ENCODE measurements around the gene ABCC9. TPM values are rescaled to one million over a fixed set of nuclear protein-coding genes. Genes with fewer than 3 reads are reported as not detected.

ABCC9 gene
- polyA plus RNA-seq, 1 of the 3 experiments (the other 2 are of a cell fraction) = 0.02 TPM

- CTCF ChIA-PET = interaction anchor here (1.4 kb wide), 1 partner anchor 13 kb away, joined by 4 read pairs; no protein-coding TSS in a partner anchor
- no peak for DNase-seq
Measured at GRCh38 chr12:21751517-21751916, 189.7 kb downstream of the ABCC9 start.

More at GRCh38 chr12:21751517-21751916, 189.7 kb downstream of the ABCC9 start:
- Histone ChIP-seq H3F3A (replicated peaks; ENCODE audit: insufficient read depth) (no peaks in the 10 kb centered on the region), H3K9me3 (no peaks in the 10 kb centered on the region), H3K4me2 (no peak overlapping the region), H3K27me3 (ENCODE audit: insufficient read depth) (no peaks in the 10 kb centered on the region), H2AFZ (ENCODE audit: low read depth) (no peak overlapping the region), H3K79me2 (ENCODE audit: insufficient read depth) (no peaks in the 10 kb centered on the region), H3K9me2 (no peaks in the 10 kb centered on the region), H4K20me1 (ENCODE audit: insufficient read depth) (no peaks in the 10 kb centered on the region), H3K27ac (ENCODE audit: low read depth in 2 of 2, low read length in 1 of 2) (no peak overlapping the region), H3K36me3 (replicated peaks in 1 of 2; ENCODE audit: control insufficient read depth in 1 of 2, insufficient read depth in 2 of 2, low read length in 1 of 2) (no peaks in the 10 kb centered on the region), H3K9ac (no peak overlapping the region), H3K4me1 (ENCODE audit: control insufficient read depth in 1 of 2, insufficient read depth in 2 of 2, low read depth in 1 of 2, low read length in 1 of 2) (no peaks in the 10 kb centered on the region; a peak in 1 of 4 replicates), H3K4me3 (ENCODE audit: low read depth in 2 of 2, low read length in 1 of 2) (no peak overlapping the region)
- WGBS (ENCODE audit: low lambda C conversion rate) = 9% methylated on average over 4 of the region's 4 CpGs
- TF ChIP-seq SMC3 (IDR thresholded peaks at IDR 0.05; ENCODE audit: low read depth, low read length) (no peak), MAX (IDR thresholded peaks at IDR 0.05; ENCODE audit: low read depth) (no peak), POLR2AphosphoS5 (IDR thresholded peaks at IDR 0.05; ENCODE audit: low read depth, low read length) (no peak), RCOR1 (IDR thresholded peaks at IDR 0.05; ENCODE audit: low read length) (no peak), RFX5 (IDR thresholded peaks at IDR 0.05; ENCODE audit: low read length) (no peak), GABPA (IDR thresholded peaks at IDR 0.05; ENCODE audit: low read depth) (no peak), TEAD4 (IDR thresholded peaks at IDR 0.05; ENCODE audit: borderline replicate concordance, insufficient read depth) (no peak), PBX3 (IDR thresholded peaks at IDR 0.05) (no peak), GATA2 (CRISPR knock-in tag; IDR thresholded peaks at IDR 0.05) (no peak), ZBTB33 (IDR thresholded peaks at IDR 0.05; ENCODE audit: borderline replicate concordance, low read depth) (no peak)
- POLR2A ChIA-PET = no interaction called here

Small RNA genes within 50 kb of the gene (small RNA-seq; reads per million reads assigned to genes)
- 0 reads per million in 7 experiments for gene AC008250.2

Other genes with a start within 250 kb of the ABCC9 start
- 0.15 and 0.37 TPM in 2 replicates for gene KCNJ8, start 166.7 kb downstream of the ABCC9 start, polyA plus RNA-seq (2012; rRNA removed)
- gene CMAS, start 104.8 kb upstream of the ABCC9 start, polyA plus RNA-seq (2012; rRNA removed) = 16.0 and 18.0 TPM in 2 replicates